Measurements from ENCODE around the gene DOC2B. TPM values are rescaled to one million over a fixed set of nuclear protein-coding genes. Genes with fewer than 3 reads are reported as not detected.

The DOC2B gene
- total and polyA plus RNA-seq, 2 of the 13 experiments (the other 11 are each of a cell fraction or from before 2014, with no cell fraction given), result 0.09 to 0.22 TPM

DNA sequence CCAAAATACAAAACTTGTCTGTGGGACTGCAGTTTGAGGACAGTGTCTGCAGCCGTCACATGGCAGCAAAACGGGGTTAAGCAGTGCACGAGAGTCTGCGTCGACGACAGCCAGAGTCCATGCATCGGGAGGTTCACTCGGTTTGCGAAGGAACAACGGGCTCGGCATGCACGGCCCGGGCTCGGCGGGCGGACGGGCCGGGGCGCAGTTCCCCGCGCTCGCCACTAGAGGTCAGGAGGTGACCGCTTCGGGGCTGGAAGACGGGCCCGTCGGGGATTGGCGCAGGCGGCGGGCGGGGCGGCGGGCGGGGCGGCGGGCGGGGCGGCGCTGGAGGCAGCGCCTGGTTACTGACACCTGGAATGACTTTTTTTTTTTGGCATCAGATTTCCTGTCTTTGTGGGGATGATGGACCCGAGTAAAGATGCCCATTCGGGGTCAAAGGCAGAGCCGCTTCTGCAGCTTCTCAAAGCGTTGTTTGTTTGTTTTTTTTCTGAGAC, 37.6 kb downstream of the DOC2B start (continued):
- TF ChIP-seq, protein P1, sequence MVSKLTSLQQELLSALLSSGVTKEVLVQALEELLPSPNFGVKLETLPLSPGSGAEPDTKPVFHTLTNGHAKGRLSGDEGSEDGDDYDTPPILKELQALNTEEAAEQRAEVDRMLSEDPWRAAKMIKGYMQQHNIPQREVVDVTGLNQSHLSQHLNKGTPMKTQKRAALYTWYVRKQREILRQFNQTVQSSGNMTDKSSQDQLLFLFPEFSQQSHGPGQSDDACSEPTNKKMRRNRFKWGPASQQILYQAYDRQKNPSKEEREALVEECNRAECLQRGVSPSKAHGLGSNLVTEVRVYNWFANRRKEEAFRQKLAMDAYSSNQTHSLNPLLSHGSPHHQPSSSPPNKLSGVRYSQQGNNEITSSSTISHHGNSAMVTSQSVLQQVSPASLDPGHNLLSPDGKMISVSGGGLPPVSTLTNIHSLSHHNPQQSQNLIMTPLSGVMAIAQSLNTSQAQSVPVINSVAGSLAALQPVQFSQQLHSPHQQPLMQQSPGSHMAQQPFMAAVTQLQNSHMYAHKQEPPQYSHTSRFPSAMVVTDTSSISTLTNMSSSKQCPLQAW (CRISPR knock-in tag; IDR thresholded peaks at IDR 0.05), result no peak
- TF ChIP-seq, protein P2, sequence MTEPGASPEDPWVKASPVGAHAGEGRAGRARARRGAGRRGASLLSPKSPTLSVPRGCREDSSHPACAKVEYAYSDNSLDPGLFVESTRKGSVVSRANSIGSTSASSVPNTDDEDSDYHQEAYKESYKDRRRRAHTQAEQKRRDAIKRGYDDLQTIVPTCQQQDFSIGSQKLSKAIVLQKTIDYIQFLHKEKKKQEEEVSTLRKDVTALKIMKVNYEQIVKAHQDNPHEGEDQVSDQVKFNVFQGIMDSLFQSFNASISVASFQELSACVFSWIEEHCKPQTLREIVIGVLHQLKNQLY (CRISPR knock-in tag; IDR thresholded peaks at IDR 0.05), result no peak
- TF ChIP-seq ZNF747 (CRISPR knock-in tag; IDR thresholded peaks at IDR 0.05; ENCODE audit: borderline replicate concordance) (no peak), ATF7-NPFF (CRISPR knock-in tag; IDR thresholded peaks at IDR 0.05; ENCODE audit: low read depth) (0 out of 2 replicates have a peak, but pooled peaks have one; percentile 22), SP4 (CRISPR knock-in tag; IDR thresholded peaks at IDR 0.05) (0 out of 2 replicates have a peak, but pooled peaks have one; percentile 15), FOXJ3 (CRISPR knock-in tag; IDR thresholded peaks at IDR 0.05; ENCODE audit: borderline replicate concordance) (no peak), HOXA3 (CRISPR knock-in tag; IDR thresholded peaks at IDR 0.05) (no peak; the same call in 1 of the 2 replicates), TCF7 (IDR thresholded peaks at IDR 0.05; ENCODE audit: low read depth) (no peak), ELF1 (CRISPR knock-in tag; IDR thresholded peaks at IDR 0.05) (no peak), HNRNPK (IDR thresholded peaks at IDR 0.05; ENCODE audit: low read depth, low read length, poor library complexity, severe bottlenecking) (no peak), ZFY (CRISPR knock-in tag; IDR thresholded peaks at IDR 0.05) (peak; percentile 14; the same call in 1 of the 2 replicates), GABPA (IDR thresholded peaks at IDR 0.05; ENCODE audit: low read depth, low read length) (no peak), GABPA (CRISPR knock-in tag; IDR thresholded peaks at IDR 0.05; ENCODE audit: low read depth) (no peak), ZBTB8A (CRISPR knock-in tag; IDR thresholded peaks at IDR 0.05; ENCODE audit: borderline replicate concordance, low read depth) (no peak), HNF4G (IDR thresholded peaks at IDR 0.05; ENCODE audit: borderline replicate concordance, low read depth, low read length) (no peak), HNF4G (CRISPR knock-in tag; IDR thresholded peaks at IDR 0.05; ENCODE audit: borderline replicate concordance, low read depth) (no peak), ZNF20 (CRISPR knock-in tag; IDR thresholded peaks at IDR 0.05) (no peak), CBFB (CRISPR knock-in tag; IDR thresholded peaks at IDR 0.05) (no peak)
- TF ChIP-seq, protein P3, sequence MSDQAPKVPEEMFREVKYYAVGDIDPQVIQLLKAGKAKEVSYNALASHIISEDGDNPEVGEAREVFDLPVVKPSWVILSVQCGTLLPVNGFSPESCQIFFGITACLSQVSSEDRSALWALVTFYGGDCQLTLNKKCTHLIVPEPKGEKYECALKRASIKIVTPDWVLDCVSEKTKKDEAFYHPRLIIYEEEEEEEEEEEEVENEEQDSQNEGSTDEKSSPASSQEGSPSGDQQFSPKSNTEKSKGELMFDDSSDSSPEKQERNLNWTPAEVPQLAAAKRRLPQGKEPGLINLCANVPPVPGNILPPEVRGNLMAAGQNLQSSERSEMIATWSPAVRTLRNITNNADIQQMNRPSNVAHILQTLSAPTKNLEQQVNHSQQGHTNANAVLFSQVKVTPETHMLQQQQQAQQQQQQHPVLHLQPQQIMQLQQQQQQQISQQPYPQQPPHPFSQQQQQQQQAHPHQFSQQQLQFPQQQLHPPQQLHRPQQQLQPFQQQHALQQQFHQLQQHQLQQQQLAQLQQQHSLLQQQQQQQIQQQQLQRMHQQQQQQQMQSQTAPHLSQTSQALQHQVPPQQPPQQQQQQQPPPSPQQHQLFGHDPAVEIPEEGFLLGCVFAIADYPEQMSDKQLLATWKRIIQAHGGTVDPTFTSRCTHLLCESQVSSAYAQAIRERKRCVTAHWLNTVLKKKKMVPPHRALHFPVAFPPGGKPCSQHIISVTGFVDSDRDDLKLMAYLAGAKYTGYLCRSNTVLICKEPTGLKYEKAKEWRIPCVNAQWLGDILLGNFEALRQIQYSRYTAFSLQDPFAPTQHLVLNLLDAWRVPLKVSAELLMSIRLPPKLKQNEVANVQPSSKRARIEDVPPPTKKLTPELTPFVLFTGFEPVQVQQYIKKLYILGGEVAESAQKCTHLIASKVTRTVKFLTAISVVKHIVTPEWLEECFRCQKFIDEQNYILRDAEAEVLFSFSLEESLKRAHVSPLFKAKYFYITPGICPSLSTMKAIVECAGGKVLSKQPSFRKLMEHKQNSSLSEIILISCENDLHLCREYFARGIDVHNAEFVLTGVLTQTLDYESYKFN (CRISPR knock-in tag; conservative IDR thresholded peaks at IDR 0.05), result no peak
- TF ChIP-seq, protein P4, sequence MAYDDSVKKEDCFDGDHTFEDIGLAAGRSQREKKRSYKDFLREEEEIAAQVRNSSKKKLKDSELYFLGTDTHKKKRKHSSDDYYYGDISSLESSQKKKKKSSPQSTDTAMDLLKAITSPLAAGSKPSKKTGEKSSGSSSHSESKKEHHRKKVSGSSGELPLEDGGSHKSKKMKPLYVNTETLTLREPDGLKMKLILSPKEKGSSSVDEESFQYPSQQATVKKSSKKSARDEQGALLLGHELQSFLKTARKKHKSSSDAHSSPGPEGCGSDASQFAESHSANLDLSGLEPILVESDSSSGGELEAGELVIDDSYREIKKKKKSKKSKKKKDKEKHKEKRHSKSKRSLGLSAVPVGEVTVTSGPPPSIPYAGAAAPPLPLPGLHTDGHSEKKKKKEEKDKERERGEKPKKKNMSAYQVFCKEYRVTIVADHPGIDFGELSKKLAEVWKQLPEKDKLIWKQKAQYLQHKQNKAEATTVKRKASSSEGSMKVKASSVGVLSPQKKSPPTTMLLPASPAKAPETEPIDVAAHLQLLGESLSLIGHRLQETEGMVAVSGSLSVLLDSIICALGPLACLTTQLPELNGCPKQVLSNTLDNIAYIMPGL (CRISPR knock-in tag; IDR thresholded peaks at IDR 0.05; ENCODE audit: borderline replicate concordance in 1 of 2, low read depth in 1 of 2), result peak; percentile 55 to 60; a peak in 3 of 4 replicates
- TF ChIP-seq, protein P5, sequence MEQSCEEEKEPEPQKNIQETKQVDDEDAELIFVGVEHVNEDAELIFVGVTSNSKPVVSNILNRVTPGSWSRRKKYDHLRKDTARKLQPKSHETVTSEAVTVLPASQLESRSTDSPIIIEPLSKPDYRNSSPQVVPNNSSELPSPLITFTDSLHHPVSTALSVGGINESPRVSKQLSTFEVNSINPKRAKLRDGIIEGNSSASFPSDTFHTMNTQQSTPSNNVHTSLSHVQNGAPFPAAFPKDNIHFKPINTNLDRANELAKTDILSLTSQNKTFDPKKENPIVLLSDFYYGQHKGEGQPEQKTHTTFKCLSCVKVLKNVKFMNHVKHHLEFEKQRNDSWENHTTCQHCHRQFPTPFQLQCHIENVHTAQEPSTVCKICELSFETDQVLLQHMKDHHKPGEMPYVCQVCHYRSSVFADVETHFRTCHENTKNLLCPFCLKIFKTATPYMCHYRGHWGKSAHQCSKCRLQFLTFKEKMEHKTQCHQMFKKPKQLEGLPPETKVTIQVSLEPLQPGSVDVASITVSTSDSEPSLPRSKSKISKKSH (CRISPR knock-in tag; IDR thresholded peaks at IDR 0.05; ENCODE audit: borderline replicate concordance), result no peak

Measured in HepG2 (cell line).